GM21367 (cell line): ENCODE data around the gene DES.

Experiments used
- ATAC-seq: cut with Tn5 transposase; IDR thresholded peaks from one replicate; pipeline ENCODE4 v1.9.1; 2021; ENCODE audit not compliant: unreplicated experiment

Gene DES

GRCh38 chr2:219471476-219472371 lies 53.5 kb downstream of the DES start:
- ATAC-seq: no peak

GRCh38 chr2:219472629-219473187 lies 54.5 kb downstream of the DES start:
- no peak for ATAC-seq

DNA sequence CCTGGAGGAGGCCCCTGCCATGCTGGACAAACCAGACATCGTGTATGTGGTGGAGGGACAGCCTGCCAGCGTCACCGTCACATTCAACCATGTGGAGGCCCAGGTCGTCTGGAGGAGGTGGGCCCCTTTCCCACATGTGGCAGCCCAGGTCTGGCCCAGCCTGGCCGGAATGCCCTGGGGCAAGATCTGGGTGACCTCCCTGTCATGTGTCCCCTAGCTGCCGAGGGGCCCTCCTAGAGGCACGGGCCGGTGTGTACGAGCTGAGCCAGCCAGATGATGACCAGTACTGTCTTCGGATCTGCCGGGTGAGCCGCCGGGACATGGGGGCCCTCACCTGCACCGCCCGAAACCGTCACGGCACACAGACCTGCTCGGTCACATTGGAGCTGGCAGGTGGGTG lies 55.3 kb downstream of the DES start:
- no peak for ATAC-seq

- no peak for ATAC-seq
Measured at GRCh38 chr2:219474285-219475060, 56.3 kb downstream of the DES start.

GRCh38 chr2:219475278-219475677 lies 57.1 kb downstream of the DES start:
- no peak for ATAC-seq

DNA sequence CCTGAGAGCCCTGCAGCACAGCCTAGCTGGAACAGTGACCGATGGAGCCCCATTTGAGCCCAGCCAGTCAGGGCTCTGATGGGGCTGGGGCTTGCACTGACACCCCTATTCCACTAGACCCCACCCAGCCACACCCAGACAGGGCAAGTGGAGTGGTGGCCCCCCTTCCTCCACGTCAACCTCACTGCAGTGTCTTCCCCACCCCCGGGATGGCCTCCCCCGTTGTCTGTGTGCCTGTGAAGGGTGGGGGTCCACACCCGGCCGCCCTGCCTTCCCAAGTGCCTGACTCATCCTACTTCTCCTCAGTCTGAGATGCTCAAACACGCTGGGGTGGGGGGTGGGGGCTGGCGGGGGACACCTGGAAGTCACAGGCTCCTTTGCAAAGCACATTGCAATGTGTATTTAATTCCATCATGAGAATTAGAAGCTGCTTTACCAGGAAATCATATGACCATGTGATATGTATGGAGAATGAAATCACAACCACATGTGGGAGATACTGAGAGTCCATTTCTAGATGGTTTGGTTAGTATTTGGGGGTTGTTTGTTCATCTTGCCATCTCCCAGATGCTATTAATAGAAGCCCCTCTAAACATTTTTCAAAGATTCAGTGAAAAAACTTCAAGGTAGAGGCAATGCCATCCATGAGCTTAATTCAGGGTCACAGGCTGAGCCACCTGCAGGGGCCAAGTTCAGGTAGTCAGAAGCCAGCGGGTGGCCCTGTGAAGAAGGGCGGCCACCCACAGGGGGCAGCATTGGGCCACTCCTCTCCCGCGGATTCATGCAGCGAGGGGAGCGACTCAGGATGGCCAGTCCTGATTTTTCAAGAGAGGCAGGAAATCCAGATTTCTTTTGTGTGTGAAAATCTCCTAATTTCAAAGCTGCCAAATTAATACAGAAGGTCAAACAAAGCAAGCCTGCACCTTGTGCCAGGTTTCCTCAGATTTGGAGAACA lies 57.8 kb downstream of the DES start:
- ATAC-seq: no peak
